ENCODE results near the gene TTC9C. TPM values are rescaled to one million over a fixed set of nuclear protein-coding genes. Genes with fewer than 3 reads are reported as not detected.

TTC9C gene
- total and polyA plus RNA-seq, 2 of the 13 experiments (the other 11 are each of a cell fraction or from before 2014, with no cell fraction given): 28.0 to 36.4 TPM

- TF ChIP-seq ZNF766 (CRISPR knock-in tag; IDR thresholded peaks at IDR 0.05; ENCODE audit: borderline replicate concordance) (peak; percentile 72; the same call in 1 of the 2 replicates), ZNF276 (CRISPR knock-in tag; IDR thresholded peaks at IDR 0.05; ENCODE audit: low read depth) (no peak), ZNF318 (CRISPR knock-in tag; IDR thresholded peaks at IDR 0.05) (peak; percentile 97), ZNF501 (CRISPR knock-in tag; IDR thresholded peaks at IDR 0.05) (peak; percentile 97), SATB2 (CRISPR knock-in tag; IDR thresholded peaks at IDR 0.05) (no peak), ZNF124 (CRISPR knock-in tag; IDR thresholded peaks at IDR 0.05) (peak; percentile 80; the same call in 1 of the 2 replicates), ZFP82 (CRISPR knock-in tag; IDR thresholded peaks at IDR 0.05; ENCODE audit: borderline replicate concordance) (no peak), ZNF816 (CRISPR knock-in tag; IDR thresholded peaks at IDR 0.05; ENCODE audit: borderline replicate concordance) (no peak; the same call in 1 of the 2 replicates), FOXM1 (CRISPR knock-in tag; IDR thresholded peaks at IDR 0.05) (no peak), MAFG (CRISPR knock-in tag; IDR thresholded peaks at IDR 0.05) (no peak), CCDC6 (CRISPR knock-in tag; IDR thresholded peaks at IDR 0.05) (peak; percentile 97), HOMEZ (CRISPR knock-in tag; IDR thresholded peaks at IDR 0.05; ENCODE audit: low read depth) (no peak; the same call in 1 of the 2 replicates), MAFK (conservative IDR thresholded peaks at IDR 0.05 in 1 of 2, IDR thresholded peaks at IDR 0.05 in 1 of 2; ENCODE audit: low read length in 2 of 2) (no peak), HOXA3 (CRISPR knock-in tag; IDR thresholded peaks at IDR 0.05) (peak; percentile 94), ZSCAN22 (CRISPR knock-in tag; IDR thresholded peaks at IDR 0.05) (no peak; the same call in 1 of the 2 replicates)
- TF ChIP-seq, protein P1, sequence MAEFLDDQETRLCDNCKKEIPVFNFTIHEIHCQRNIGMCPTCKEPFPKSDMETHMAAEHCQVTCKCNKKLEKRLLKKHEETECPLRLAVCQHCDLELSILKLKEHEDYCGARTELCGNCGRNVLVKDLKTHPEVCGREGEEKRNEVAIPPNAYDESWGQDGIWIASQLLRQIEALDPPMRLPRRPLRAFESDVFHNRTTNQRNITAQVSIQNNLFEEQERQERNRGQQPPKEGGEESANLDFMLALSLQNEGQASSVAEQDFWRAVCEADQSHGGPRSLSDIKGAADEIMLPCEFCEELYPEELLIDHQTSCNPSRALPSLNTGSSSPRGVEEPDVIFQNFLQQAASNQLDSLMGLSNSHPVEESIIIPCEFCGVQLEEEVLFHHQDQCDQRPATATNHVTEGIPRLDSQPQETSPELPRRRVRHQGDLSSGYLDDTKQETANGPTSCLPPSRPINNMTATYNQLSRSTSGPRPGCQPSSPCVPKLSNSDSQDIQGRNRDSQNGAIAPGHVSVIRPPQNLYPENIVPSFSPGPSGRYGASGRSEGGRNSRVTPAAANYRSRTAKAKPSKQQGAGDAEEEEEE (CRISPR knock-in tag; IDR thresholded peaks at IDR 0.05; ENCODE audit: borderline replicate concordance): no peak
Observed at GRCh38 chr11:62787005-62787759, 58.9 kb downstream of the TTC9C start, which contains the start of gene TMEM179B (continued).
